H1 (cell line): Measurements from ENCODE around the gene ZPBP. TPM values are rescaled to one million over a fixed set of nuclear protein-coding genes. Genes with fewer than 3 reads are reported as not detected.

Experiments used
- CTCF ChIA-PET: fragments of 300-600 bp; sonication (Branson Sonifier 250); formaldehyde crosslinking; loops from one replicate; lab custom pipeline; 2021; ENCODE audit not compliant: partially characterized antibody; lab: Charles Lee
- POLR2A ChIA-PET: fragments of 300-600 bp; sonication (Branson Sonifier 250); formaldehyde crosslinking; loops from one replicate; lab custom pipeline; 2021; ENCODE audit warnings: inconsistent platforms; ENCODE audit not compliant: partially characterized antibody; lab: Charles Lee
- DNase-seq, 2 experiments: peaks; one replicate each; pipeline versions ENCODE4 v3.0.0 to v3.0.0-alpha.2; 2010 to 2022; ENCODE audit warnings: low spot score in 2 of 2, low read depth in 1 of 2, mixed read lengths in 1 of 2
- FAIRE-seq: peaks from 2 replicates; lab custom pipeline; 2011; peaks lifted over from hg19 to GRCh38; lab: Jason Lieb, UNC
- H2AFZ ChIP-seq: 2 replicates; pipeline ENCODE4 v1.8.1; 2012; ENCODE audit warnings: low read length, inconsistent platforms
- H2AK5ac ChIP-seq: 2 replicates; pipeline ENCODE4 v1.6.1; 2013; ENCODE audit warnings: low read depth, low read length
- H2BK120ac ChIP-seq: replicated peaks from 2 replicates; pipeline ENCODE3; 2013; ENCODE audit warnings: low read depth, low read length, inconsistent platforms
- H2BK12ac ChIP-seq: 2 replicates; pipeline ENCODE4 v1.6.1; 2013; ENCODE audit warnings: low read depth, low read length
- H2BK15ac ChIP-seq: 2 replicates; pipeline ENCODE4 v1.6.1; 2013; ENCODE audit warnings: low read length
- H2BK20ac ChIP-seq: 2 replicates; pipeline ENCODE4 v1.6.1; 2013; ENCODE audit warnings: low read length
- H2BK5ac ChIP-seq: 2 replicates; pipeline ENCODE4 v1.6.1; 2013; ENCODE audit warnings: low read depth, low read length
- H3K14ac ChIP-seq: 2 replicates; pipeline ENCODE4 v1.6.1; 2013; ENCODE audit warnings: inconsistent platforms; ENCODE audit not compliant: insufficient read length
- H3K18ac ChIP-seq: 2 replicates; pipeline ENCODE4 v1.6.1; 2013; ENCODE audit warnings: low read length; ENCODE audit errors: extremely low read depth
- H3K23ac ChIP-seq: 2 replicates; pipeline ENCODE4 v1.6.1; 2013; ENCODE audit warnings: inconsistent platforms; ENCODE audit not compliant: insufficient read length
- H3K23me2 ChIP-seq: 2 replicates; pipeline ENCODE4 v1.6.1; 2013; ENCODE audit warnings: low read depth, low read length
- H3K27ac ChIP-seq: 2 replicates; pipeline ENCODE4 v1.6.1; 2011; ENCODE audit warnings: low read depth, low read length, inconsistent platforms
- H3K27me3 ChIP-seq, 4 experiments: replicated peaks in 1 of 4; 1 replicate in 1 of 4; 2 replicates in 3 of 4; pipeline versions ENCODE4 v1.6.1 to v1.8.1; 2011 to 2013; ENCODE audit warnings: low read length in 3 of 4, mild to moderate bottlenecking in 3 of 4, inconsistent platforms in 2 of 4, mixed read lengths in 2 of 4, moderate library complexity in 1 of 4; ENCODE audit not compliant: control insufficient read depth in 3 of 4, insufficient read depth in 3 of 4; ENCODE audit errors: extremely low read depth in 1 of 4
- H3K36me3 ChIP-seq, 4 experiments: 2 replicates each; pipeline versions ENCODE4 v1.6.1 to v1.8.1; 2011 to 2013; ENCODE audit warnings: mild to moderate bottlenecking in 4 of 4, low read length in 3 of 4, moderate library complexity in 2 of 4, control low read depth in 1 of 4, inconsistent platforms in 1 of 4; ENCODE audit not compliant: insufficient read depth in 4 of 4, control insufficient read depth in 2 of 4
- H3K4ac ChIP-seq: replicated peaks from 2 replicates; pipeline ENCODE3; 2013; ENCODE audit warnings: low read length, low read depth, mixed read lengths, inconsistent platforms; ENCODE audit not compliant: insufficient read length
- H3K4me1 ChIP-seq, 4 experiments: replicated peaks in 1 of 4; 1 replicate in 1 of 4; 2 replicates in 3 of 4; pipeline versions ENCODE4 v1.6.1 to v1.8.1; 2011 to 2013; ENCODE audit warnings: low read length in 3 of 4, inconsistent platforms in 2 of 4, mixed read lengths in 1 of 4; ENCODE audit not compliant: insufficient read depth in 4 of 4, control insufficient read depth in 3 of 4
- H3K4me2 ChIP-seq, 2 experiments: 2 replicates each; pipeline versions ENCODE4 v1.6.1 to v1.8.1; 2011 to 2013; ENCODE audit warnings: low read depth in 2 of 2, low read length in 2 of 2, control low read depth in 1 of 2, inconsistent platforms in 1 of 2, mild to moderate bottlenecking in 1 of 2; ENCODE audit not compliant: insufficient read depth in 1 of 2
- H3K4me3 ChIP-seq, 4 experiments: fragments of 200-600, 300-600 bp in 1 of 4; sonication (generic), shearing (Covaris generic), sonication (Bioruptor Twin) in 1 of 4; 2 replicates each; pipeline versions ENCODE4 v1.5.1 to v1.8.1; 2011 to 2016; ENCODE audit warnings: low read length in 4 of 4, low read depth in 3 of 4, control low read depth in 2 of 4, inconsistent platforms in 2 of 4, mild to moderate bottlenecking in 2 of 4, mixed read lengths in 1 of 4, moderate library complexity in 1 of 4; ENCODE audit not compliant: insufficient read depth in 2 of 4; ENCODE audit errors: extremely low read depth in 1 of 4
- H3K56ac ChIP-seq: replicated peaks from 2 replicates; pipeline ENCODE3; 2013; ENCODE audit warnings: low read depth, mild to moderate bottlenecking, mixed read lengths, low read length, inconsistent platforms; ENCODE audit not compliant: insufficient read length
- H3K79me1 ChIP-seq: 2 replicates; pipeline ENCODE4 v1.6.1; 2013; ENCODE audit warnings: low read depth, low read length, control low read depth
- H3K79me2 ChIP-seq, 2 experiments: 2 replicates each; pipeline versions ENCODE4 v1.6.1 to v1.8.1; 2012 to 2013; ENCODE audit warnings: low read length in 2 of 2, mild to moderate bottlenecking in 2 of 2, inconsistent platforms in 1 of 2; ENCODE audit not compliant: insufficient read depth in 2 of 2, control insufficient read depth in 1 of 2
- H3K9ac ChIP-seq, 4 experiments: replicated peaks in 1 of 4; 1 replicate in 1 of 4; 2 replicates in 3 of 4; pipeline versions ENCODE4 v1.6.1 to v1.8.1; 2011 to 2013; ENCODE audit warnings: low read depth in 3 of 4, low read length in 3 of 4, control low read depth in 2 of 4, mild to moderate bottlenecking in 2 of 4, moderate library complexity in 2 of 4, inconsistent platforms in 1 of 4; ENCODE audit errors: extremely low read depth in 1 of 4
- H3K9me3 ChIP-seq, 2 experiments: 2 replicates each; pipeline versions ENCODE4 v1.6.1 to v1.8.1; 2012 to 2013; ENCODE audit warnings: mild to moderate bottlenecking in 2 of 2, moderate library complexity in 2 of 2, control low read depth in 1 of 2, inconsistent platforms in 1 of 2, low read depth in 1 of 2, low read length in 1 of 2, mixed read lengths in 1 of 2; ENCODE audit not compliant: insufficient read depth in 2 of 2
- H4K20me1 ChIP-seq, 2 experiments: replicated peaks in 1 of 2; 2 replicates each; pipeline versions ENCODE3 to v1.8.1; 2011 to 2013; ENCODE audit warnings: inconsistent platforms in 2 of 2, low read length in 2 of 2, mild to moderate bottlenecking in 1 of 2; ENCODE audit not compliant: insufficient read depth in 2 of 2, control insufficient read depth in 1 of 2
- H4K5ac ChIP-seq: 2 replicates; pipeline ENCODE4 v1.6.1; 2013; ENCODE audit warnings: low read length, low read depth, mixed read lengths, inconsistent platforms; ENCODE audit not compliant: insufficient read length
- H4K8ac ChIP-seq: 2 replicates; pipeline ENCODE4 v1.8.0; 2013; ENCODE audit warnings: mild to moderate bottlenecking, moderate library complexity, low read length, inconsistent platforms; ENCODE audit not compliant: insufficient read depth; ENCODE audit errors: extremely low read depth
- H4K91ac ChIP-seq: replicated peaks from 2 replicates; pipeline ENCODE3; 2013; ENCODE audit warnings: low read length, mixed read lengths, inconsistent platforms; ENCODE audit not compliant: insufficient read length
- ATF3 ChIP-seq: IDR thresholded peaks from 2 replicates; pipeline ENCODE4 v1.6.1; 2011; ENCODE audit warnings: low read depth, mild to moderate bottlenecking, low read length; ENCODE audit not compliant: insufficient read depth
- BRCA1 ChIP-seq: IDR thresholded peaks from 2 replicates; pipeline ENCODE4 v1.6.1; 2012; ENCODE audit warnings: low read depth, low read length, improper control_type of control experiment
- CHD1 ChIP-seq: IDR thresholded peaks from 2 replicates; pipeline ENCODE4 v1.6.1; 2012; ENCODE audit warnings: low read depth, low read length, improper control_type of control experiment
- CTBP2 ChIP-seq: IDR thresholded peaks from 2 replicates; pipeline ENCODE4 v1.7.0; 2011; ENCODE audit warnings: borderline replicate concordance, mild to moderate bottlenecking, moderate library complexity, mixed read lengths, low read length; ENCODE audit not compliant: insufficient read depth, insufficient read length
- EGR1 ChIP-seq: IDR thresholded peaks from 2 replicates; pipeline ENCODE4 v1.6.1; 2011; ENCODE audit warnings: low read depth, low read length, borderline replicate concordance
- GTF2F1 ChIP-seq: IDR thresholded peaks from 2 replicates; pipeline ENCODE4 v1.6.1; 2012; ENCODE audit warnings: low read depth, low read length, improper control_type of control experiment, borderline replicate concordance
- HDAC2 ChIP-seq, 2 experiments: fragments of 300-600 bp in 1 of 2; sonication (generic) in 1 of 2; IDR thresholded peaks; 2 replicates each; pipeline ENCODE4 v1.6.1; 2011 to 2012; ENCODE audit warnings: low read depth in 2 of 2, low read length in 2 of 2, mild to moderate bottlenecking in 2 of 2, moderate library complexity in 2 of 2, borderline replicate concordance in 1 of 2, inconsistent platforms in 1 of 2
- KDM4A ChIP-seq: IDR thresholded peaks from one replicate; pipeline ENCODE4 v1.7.1; 2012; ENCODE audit warnings: low read depth, mild to moderate bottlenecking, moderate library complexity, low read length, inconsistent platforms; ENCODE audit not compliant: severe bottlenecking
- PHF8 ChIP-seq: fragments of 200-600 bp; sonication (generic); conservative IDR thresholded peaks from 2 replicates; pipeline ENCODE4 v1.7.1; 2012; ENCODE audit warnings: low read depth, mild to moderate bottlenecking, inconsistent platforms, low read length, moderate library complexity
- POLR2A ChIP-seq, 2 experiments: IDR thresholded peaks; 1 replicate in 1 of 2; 2 replicates in 1 of 2; pipeline ENCODE4 v1.6.1; 2011; ENCODE audit warnings: low read depth in 2 of 2, low read length in 2 of 2, mild to moderate bottlenecking in 2 of 2; ENCODE audit errors: control extremely low read depth in 1 of 2
- RBBP5 ChIP-seq: IDR thresholded peaks from 2 replicates; pipeline ENCODE4 v1.7.1; 2012; ENCODE audit warnings: low read depth, mild to moderate bottlenecking, inconsistent platforms, low read length, moderate library complexity, borderline replicate concordance
- TAF1 ChIP-seq: IDR thresholded peaks from 2 replicates; pipeline ENCODE4 v1.6.1; 2011; ENCODE audit warnings: mild to moderate bottlenecking, low read depth, low read length
- TBP ChIP-seq: IDR thresholded peaks from 2 replicates; pipeline ENCODE4 v1.6.1; 2011; ENCODE audit warnings: low read depth, low read length, improper control_type of control experiment
- WGBS, 2 experiments: shearing (Covaris generic) in 1 of 2; methylation state at CpG; one replicate each; pipeline versions ENCODE4 v1.1.6 to v1.1.7; 2013 to 2015; ENCODE audit warnings: low lambda C conversion rate in 2 of 2, mixed read lengths in 2 of 2, inconsistent platforms in 1 of 2, low coverage in 1 of 2, missing lambda C conversion rate in 1 of 2; ENCODE audit not compliant: insufficient replicate concordance in 2 of 2, insufficient coverage in 1 of 2, insufficient read length in 1 of 2; ENCODE audit errors: extremely low coverage in 1 of 2, missing lambda C conversion rate in 1 of 2; 5-methylcytosine and 5-hydroxymethylcytosine counted together
- polyA plus RNA-seq, 7 experiments: library from polyadenylated mRNA; depleted of rRNA in 3 of 7; stranded (reverse) in 5 of 7; unstranded in 2 of 7; fragments of >200 nt in 5 of 7; fragments of 200-250 nt in 2 of 7; gene quantifications; 1 replicate in 5 of 7; 2 replicates in 1 of 7; 4 replicates in 1 of 7; pipeline versions ENCODE4 v1.2.1 to v1.2.3, GENCODE V29; 2011 to 2013; ENCODE audit warnings: missing spikeins in 2 of 7, mixed read lengths in 2 of 7
- total RNA-seq: library from RNA; stranded (reverse); fragmentation: NEBNext Ultra II Directional; extraction: Animal tissue kit (Norgen Biotek cat#: 25700); gene quantifications from 2 replicates; pipeline ENCODE4 v1.2.1, GENCODE V29; 2021

ZPBP gene
- total and polyA plus RNA-seq, 2 of the 8 experiments (the other 6 are each of a cell fraction or from before 2014, with no cell fraction given), result not detected

- Histone ChIP-seq H3K27me3 (no peaks in the 10 kb centered on the region), H3K79me1 (no peaks in the 10 kb centered on the region), H3K4me3 (no peak overlapping the region), H3K4me1 (peaks cover 0 to 3% (median 0%) of the 10 kb centered on the region in 4 experiments; a peak in 1 of 7 replicates), H2AK5ac (no peak overlapping the region), H3K56ac (no peak overlapping the region), H3K9ac (no peak overlapping the region), H4K5ac (no peak overlapping the region), H3K36me3 (no peaks in the 10 kb centered on the region), H4K8ac (no peak overlapping the region), H2BK15ac (no peak overlapping the region), H3K4me2 (no peak overlapping the region), H2BK5ac (no peak overlapping the region), H2BK12ac (no peak overlapping the region), H3K27ac (no peak overlapping the region), H3K23ac (no peak overlapping the region), H3K18ac (no peak overlapping the region), H2AFZ (no peak overlapping the region), H3K79me2 (no peaks in the 10 kb centered on the region), H4K20me1 (no peaks in the 10 kb centered on the region), H2BK20ac (no peak overlapping the region), H3K4ac (no peak overlapping the region), H4K91ac (no peak overlapping the region), H2BK120ac (no peak overlapping the region), H3K9me3 (peaks cover 0 to 2% of the 10 kb centered on the region in 2 experiments; a peak in 1 of 4 replicates), H3K23me2 (no peaks in the 10 kb centered on the region), H3K14ac (no peak overlapping the region)
- POLR2A ChIA-PET, result no interaction called here
- no peak for FAIRE-seq
- WGBS, 2 experiments, result 92% methylated on average over 4 of the region's 4 CpGs; no CpG with 5 or more reads in 1 of the 2 experiments
- DNase-seq, result no peak
- CTCF ChIA-PET, result no interaction called here
- TF ChIP-seq TAF1, result no peak
- no peak for TF ChIP-seq POLR2A (IDR thresholded peaks at IDR 0.05; ENCODE audit: control extremely low read depth in 1 of 2, low read depth in 2 of 2, low read length in 2 of 2)
- TF ChIP-seq BRCA1, result no peak
- no peak for TF ChIP-seq RBBP5
- TF ChIP-seq PHF8, result no peak
- no peak for TF ChIP-seq ATF3
- TF ChIP-seq HDAC2 (IDR thresholded peaks at IDR 0.05; ENCODE audit: borderline replicate concordance in 1 of 2, low read depth in 2 of 2, low read length in 2 of 2), result no peak
- TF ChIP-seq CHD1, result no peak
- no peak for TF ChIP-seq EGR1
- TF ChIP-seq CTBP2, result no peak
- no peak for TF ChIP-seq KDM4A
- TF ChIP-seq TBP, result no peak
- no peak for TF ChIP-seq GTF2F1
These were observed 198.5 kb downstream of the ZPBP start for GRCh38 chr7:49894543-49894942.
